IMR-90 (cell line): Measurements from ENCODE around the gene NPC1. TPM values are rescaled to one million over a fixed set of nuclear protein-coding genes. Genes with fewer than 3 reads are reported as not detected.

Experiments used
- ATAC-seq: fragments of 200-7000 bp; cut with Tn5 transposase; 2 replicates; pipeline ENCODE4 v1.9.1; 2020; ENCODE audit warnings: low read depth, mild to moderate bottlenecking, moderate library complexity
- BruUV-seq: library from RNA; stranded (reverse); fragments of 400-500 nt; replicated peaks from 2 replicates; lab custom pipeline; 2021; lab: Mats Ljungman, UMichigan
- CTCF ChIA-PET: fragments of 300-600 bp; formaldehyde crosslinking; extraction: SDS; loops from one replicate; lab custom pipeline; 2021; ENCODE audit warnings: antibody characterized with exemption; lab: Yijun Ruan, JAX
- POLR2A ChIA-PET: fragments of 300-600 bp; sonication (Branson Sonifier 250); formaldehyde crosslinking; loops from one replicate; lab custom pipeline; 2022; ENCODE audit warnings: antibody characterized with exemption; ENCODE audit not compliant: unreplicated experiment; lab: Charles Lee
- DNase-seq: peaks from one replicate; pipeline ENCODE4 v3.0.0; 2013
- H2AFZ ChIP-seq: replicated peaks from 2 replicates; pipeline ENCODE3; 2013; ENCODE audit warnings: low read length, mild to moderate bottlenecking; ENCODE audit not compliant: poor library complexity
- H2AK5ac ChIP-seq: 2 replicates; pipeline ENCODE4 v1.6.1; 2013; ENCODE audit warnings: low read depth, low read length, inconsistent platforms
- H2AK9ac ChIP-seq: replicated peaks from 2 replicates; pipeline ENCODE3; 2013; ENCODE audit warnings: mild to moderate bottlenecking, low read depth, low read length, moderate library complexity; ENCODE audit not compliant: poor library complexity
- H2BK120ac ChIP-seq: 2 replicates; pipeline ENCODE4 v1.6.1; 2013; ENCODE audit warnings: low read depth, low read length, inconsistent platforms
- H2BK15ac ChIP-seq: 3 replicates; pipeline ENCODE4 v1.6.1; 2013; ENCODE audit warnings: low read depth, low read length, inconsistent platforms
- H2BK20ac ChIP-seq: 2 replicates; pipeline ENCODE4 v1.6.1; 2013; ENCODE audit warnings: low read depth, mild to moderate bottlenecking, inconsistent platforms, low read length, moderate library complexity
- H2BK5ac ChIP-seq: 2 replicates; pipeline ENCODE4 v1.6.1; 2013; ENCODE audit warnings: mild to moderate bottlenecking, low read depth, low read length, inconsistent platforms; ENCODE audit not compliant: poor library complexity, severe bottlenecking
- H3K14ac ChIP-seq: replicated peaks from 2 replicates; pipeline ENCODE4 v1.6.1; 2013; ENCODE audit warnings: low read depth, low read length, inconsistent platforms
- H3K18ac ChIP-seq: 2 replicates; pipeline ENCODE4 v1.6.1; 2013; ENCODE audit warnings: low read depth, low read length, control low read depth
- H3K23ac ChIP-seq: 2 replicates; pipeline ENCODE4 v1.6.1; 2013; ENCODE audit warnings: low read depth, low read length, inconsistent platforms
- H3K27ac ChIP-seq: 2 replicates; pipeline ENCODE4 v1.5.1; 2013; ENCODE audit warnings: mild to moderate bottlenecking, control low read depth, low read length; ENCODE audit not compliant: insufficient read depth
- H3K27me3 ChIP-seq: 2 replicates; pipeline ENCODE4 v1.6.1; 2013; ENCODE audit warnings: low read length; ENCODE audit not compliant: control insufficient read depth, insufficient read depth
- H3K36me3 ChIP-seq: 2 replicates; pipeline ENCODE4 v1.6.1; 2013; ENCODE audit warnings: low read length, mixed read lengths; ENCODE audit not compliant: control insufficient read depth, insufficient read depth
- H3K4ac ChIP-seq: 2 replicates; pipeline ENCODE4 v1.6.1; 2013; ENCODE audit warnings: low read depth, low read length, inconsistent platforms
- H3K4me1 ChIP-seq: 2 replicates; pipeline ENCODE4 v1.6.1; 2013; ENCODE audit warnings: low read length, mixed read lengths; ENCODE audit not compliant: control insufficient read depth, insufficient read depth
- H3K4me2 ChIP-seq: 2 replicates; pipeline ENCODE4 v1.6.1; 2013; ENCODE audit warnings: low read depth, mild to moderate bottlenecking, control low read depth, low read length, moderate library complexity
- H3K4me3 ChIP-seq: 2 replicates; pipeline ENCODE4 v1.5.1; 2013; ENCODE audit warnings: low read depth, mild to moderate bottlenecking, control low read depth, low read length, moderate library complexity; ENCODE audit not compliant: insufficient read depth
- H3K56ac ChIP-seq: 2 replicates; pipeline ENCODE4 v1.6.1; 2013; ENCODE audit warnings: low read length, inconsistent platforms; ENCODE audit not compliant: insufficient read depth; ENCODE audit errors: extremely low read depth
- H3K79me1 ChIP-seq, 2 experiments: 2 replicates each; pipeline ENCODE4 v1.6.1; 2013; ENCODE audit warnings: low read length in 2 of 2, inconsistent platforms in 1 of 2, low read depth in 1 of 2
- H3K9ac ChIP-seq: 2 replicates; pipeline ENCODE4 v1.6.1; 2013; ENCODE audit warnings: low read depth, low read length, control low read depth
- H3K9me1 ChIP-seq: 2 replicates; pipeline ENCODE4 v1.6.1; 2013; ENCODE audit warnings: low read length, inconsistent platforms; ENCODE audit not compliant: insufficient read depth
- H3K9me3 ChIP-seq: 2 replicates; pipeline ENCODE4 v1.6.1; 2013; ENCODE audit warnings: low read length; ENCODE audit not compliant: control insufficient read depth, insufficient read depth
- H4K20me1 ChIP-seq: 2 replicates; pipeline ENCODE4 v1.6.1; 2013; ENCODE audit warnings: low read length, inconsistent platforms; ENCODE audit not compliant: insufficient read depth
- H4K5ac ChIP-seq: 2 replicates; pipeline ENCODE4 v1.6.1; 2013; ENCODE audit warnings: mild to moderate bottlenecking, low read depth, low read length, control low read depth
- H4K8ac ChIP-seq, 2 experiments: 2 replicates each; pipeline ENCODE4 v1.6.1; 2013; ENCODE audit warnings: low read depth in 2 of 2, low read length in 2 of 2, control low read depth in 1 of 2, inconsistent platforms in 1 of 2
- H4K91ac ChIP-seq: 2 replicates; pipeline ENCODE4 v1.6.1; 2013; ENCODE audit warnings: low read depth, low read length, inconsistent platforms; ENCODE audit not compliant: insufficient read depth
- CEBPB ChIP-seq: IDR thresholded peaks from 2 replicates; pipeline ENCODE4 v1.6.1; 2012; ENCODE audit warnings: low read depth, low read length, improper control_type of control experiment
- MXI1 ChIP-seq: IDR thresholded peaks from 2 replicates; pipeline ENCODE4 v1.6.1; 2012; ENCODE audit warnings: low read depth, mild to moderate bottlenecking, low read length, moderate library complexity, borderline replicate concordance
- RFX5 ChIP-seq: IDR thresholded peaks from 2 replicates; pipeline ENCODE4 v1.8.0; 2012; ENCODE audit warnings: low read depth, mild to moderate bottlenecking, low read length, moderate library complexity
- WGBS, 2 experiments: methylation state at CpG; one replicate each; pipeline versions ENCODE4 v1.1.5 to v1.1.7; 2013; ENCODE audit warnings: missing lambda C conversion rate in 2 of 2; ENCODE audit not compliant: insufficient read length in 1 of 2; ENCODE audit errors: extremely low coverage in 2 of 2; 5-methylcytosine and 5-hydroxymethylcytosine counted together
- dilution Hi-C: fragments of 300-500 bp; cut with HindIII; formaldehyde crosslinking; loops from one replicate; pipeline ENCODE4 v1.14.3; 2018; ENCODE audit warnings: low sequenced_read_pairs; ENCODE audit not compliant: unreplicated experiment
- in situ Hi-C: fragments of 300-500 bp; cut with MboI; formaldehyde crosslinking; loops from 3 replicates; pipeline ENCODE4 v1.14.3; 2019; ENCODE audit warnings: low sequenced_read_pairs, inconsistent platforms, mixed read lengths
- intact Hi-C: fragments of 100-400 bp; cut with micrococcal nuclease; formaldehyde crosslinking; loops from 2 replicates; pipeline ENCODE4 v1.10.0; 2022
- polyA plus RNA-seq, 3 experiments: library from polyadenylated mRNA; depleted of rRNA; stranded (reverse); fragments of >200 nt; gene quantifications; 2 replicates each; pipeline ENCODE4 v1.2.3, GENCODE V29; 2012; ENCODE audit warnings: low replicate concordance in 1 of 3
- total RNA-seq: library from RNA; depleted of rRNA; stranded (reverse); fragments of >200 nt; gene quantifications from 2 replicates; pipeline ENCODE4 v1.2.3, GENCODE V29; 2012

Gene NPC1
- total and polyA plus RNA-seq, 2 of the 4 experiments (the other 2 are of a cell fraction), result 7.5 to 7.9 TPM

DNA sequence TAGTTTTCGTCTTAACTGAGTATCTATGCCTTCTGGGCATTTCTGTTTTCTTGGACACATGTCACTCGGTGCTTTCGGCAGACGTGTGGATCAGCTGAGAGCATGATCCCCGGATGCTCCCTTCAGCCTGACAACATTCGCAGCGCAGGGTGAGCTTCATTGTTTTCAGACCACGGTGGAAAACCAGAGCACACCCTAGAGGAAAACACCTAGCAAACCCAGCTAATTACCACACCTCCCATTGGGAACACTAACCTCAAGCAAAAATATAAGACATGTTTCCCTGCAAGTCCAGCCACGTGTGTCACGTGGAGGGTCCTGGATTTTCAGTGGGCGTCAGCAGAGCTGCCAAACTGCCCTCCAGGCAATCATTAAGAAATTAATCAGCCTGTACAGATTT lies 45.4 kb upstream of the NPC1 start:
- no peak overlapping the region for H2AK9ac ChIP-seq
- no peak overlapping the region for H2BK20ac ChIP-seq
- H3K79me1 ChIP-seq, result no peaks in the 10 kb centered on the region
- in situ Hi-C loops, result no loop called here
- H3K36me3 ChIP-seq, result no peaks in the 10 kb centered on the region
- H2BK15ac ChIP-seq, result no peak overlapping the region
- BruUV-seq, result no TSS peak
- no peak overlapping the region for H3K9ac ChIP-seq
- H3K4me1 ChIP-seq, result peaks cover 2% of the 10 kb centered on the region; the same call in 1 of the 2 replicates
- H3K4me2 ChIP-seq, result no peak overlapping the region
- no peak overlapping the region for H2AK5ac ChIP-seq
- no peak overlapping the region for H3K18ac ChIP-seq
- CTCF ChIA-PET, result no interaction called here
- peaks cover 2% of the 10 kb centered on the region; the same call in 1 of the 2 replicates for H3K27me3 ChIP-seq
- dilution Hi-C loops, result no loop called here
- no peak overlapping the region for H2BK5ac ChIP-seq
- TF ChIP-seq MXI1 (no peak), RFX5 (no peak), CEBPB (no peak)
- ATAC-seq, result no peak
- no peak overlapping the region for H3K4me3 ChIP-seq
- no peak overlapping the region for H3K14ac ChIP-seq
- no peaks in the 10 kb centered on the region for H3K9me3 ChIP-seq
- DNase-seq, result no peak
- H4K91ac ChIP-seq, result no peak overlapping the region
- H3K4ac ChIP-seq, result no peak overlapping the region
- H3K23ac ChIP-seq, result no peak overlapping the region
- 37% methylated on average over 7 of the region's 11 CpGs; no CpG with 5 or more reads in 1 of the 2 experiments for WGBS, 2 experiments
- POLR2A ChIA-PET, result no interaction called here
- intact Hi-C loops, result no loop called here
- H2BK120ac ChIP-seq, result no peak overlapping the region
- no peak overlapping the region for H4K5ac ChIP-seq
- no peak overlapping the region for H3K27ac ChIP-seq
- no peak overlapping the region for H4K8ac ChIP-seq
- no peak overlapping the region for H2AFZ ChIP-seq
- H4K20me1 ChIP-seq, result no peaks in the 10 kb centered on the region
- no peak overlapping the region for H3K56ac ChIP-seq
- peaks cover 6% of the 10 kb centered on the region; the same call in 1 of the 2 replicates for H3K9me1 ChIP-seq
